ENCODE results near the gene TMEM212. TPM values are rescaled to one million over a fixed set of nuclear protein-coding genes. Genes with fewer than 3 reads are reported as not detected.

TMEM212 gene
- total RNA-seq, 6 experiments from 2014 or later, result not detected

DNA sequence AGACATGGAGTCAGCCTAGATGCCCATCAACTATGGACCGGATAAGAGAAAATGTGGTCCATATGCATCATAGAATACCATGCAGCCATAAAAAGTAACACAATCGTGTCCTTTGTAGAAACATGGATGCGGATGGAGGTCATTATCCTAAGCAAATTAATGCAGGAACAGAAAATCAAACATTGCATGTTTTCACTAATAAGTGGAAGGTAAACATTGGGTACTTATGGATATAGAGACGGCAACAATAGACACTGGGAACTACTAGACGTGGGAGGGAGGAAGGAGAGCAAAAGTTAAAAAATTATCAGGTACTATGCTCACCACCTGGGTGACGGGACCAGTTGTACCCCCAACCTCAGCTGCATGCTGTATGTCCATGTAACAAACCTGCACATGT lies 35.3 kb upstream of the TMEM212 start:
- Histone ChIP-seq H3K36me3 (no peaks in the 10 kb centered on the region), H3K27ac (no peak overlapping the region), H3K4me1 (peaks cover 0 to 25% (median 7%) of the 10 kb centered on the region in 4 donors), H3K4me3 (no peak overlapping the region), H3K9me3 (no peaks in the 10 kb centered on the region), H3K27me3 (no peaks in the 10 kb centered on the region)
- ATAC-seq, result no peak
- no peak for DNase-seq
- 93% methylated on average over 6 of the region's 6 CpGs for WGBS (ENCODE audit: insufficient coverage, low coverage, low lambda C conversion rate, missing lambda C conversion rate)
- TF ChIP-seq, protein P1, sequence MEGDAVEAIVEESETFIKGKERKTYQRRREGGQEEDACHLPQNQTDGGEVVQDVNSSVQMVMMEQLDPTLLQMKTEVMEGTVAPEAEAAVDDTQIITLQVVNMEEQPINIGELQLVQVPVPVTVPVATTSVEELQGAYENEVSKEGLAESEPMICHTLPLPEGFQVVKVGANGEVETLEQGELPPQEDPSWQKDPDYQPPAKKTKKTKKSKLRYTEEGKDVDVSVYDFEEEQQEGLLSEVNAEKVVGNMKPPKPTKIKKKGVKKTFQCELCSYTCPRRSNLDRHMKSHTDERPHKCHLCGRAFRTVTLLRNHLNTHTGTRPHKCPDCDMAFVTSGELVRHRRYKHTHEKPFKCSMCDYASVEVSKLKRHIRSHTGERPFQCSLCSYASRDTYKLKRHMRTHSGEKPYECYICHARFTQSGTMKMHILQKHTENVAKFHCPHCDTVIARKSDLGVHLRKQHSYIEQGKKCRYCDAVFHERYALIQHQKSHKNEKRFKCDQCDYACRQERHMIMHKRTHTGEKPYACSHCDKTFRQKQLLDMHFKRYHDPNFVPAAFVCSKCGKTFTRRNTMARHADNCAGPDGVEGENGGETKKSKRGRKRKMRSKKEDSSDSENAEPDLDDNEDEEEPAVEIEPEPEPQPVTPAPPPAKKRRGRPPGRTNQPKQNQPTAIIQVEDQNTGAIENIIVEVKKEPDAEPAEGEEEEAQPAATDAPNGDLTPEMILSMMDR (IDR thresholded peaks at IDR 0.05), result no peak
- TF ChIP-seq POLR2A (IDR thresholded peaks at IDR 0.05), result no peak
- intact Hi-C loops (cut with DNase I), result no loop called here

GRCh38 chr3:171809611-171809860 lies 33.6 kb upstream of the TMEM212 start:
- Histone ChIP-seq H3K27ac (peak overlapping the region; percentile 81 to 96 (median 92)), H3K4me3 (peak overlapping the region; percentile 65 to 78 (median 77)), H3K4me1 (peaks cover 0 to 25% (median 7%) of the 10 kb centered on the region in 4 donors), H3K27me3 (no peaks in the 10 kb centered on the region), H3K36me3 (no peaks in the 10 kb centered on the region), H3K9me3 (no peaks in the 10 kb centered on the region)
- TF ChIP-seq, protein P1 (IDR thresholded peaks at IDR 0.05), result no peak
- no peak for TF ChIP-seq POLR2A (IDR thresholded peaks at IDR 0.05)
- intact Hi-C loops (cut with DNase I), result no loop called here
- DNase-seq (no peak), ATAC-seq (peak; percentile 18 to 31 (median 28))
- WGBS (ENCODE audit: insufficient coverage, low coverage, low lambda C conversion rate, missing lambda C conversion rate), result 0% methylated on average over 7 of the region's 11 CpGs

GRCh38 chr3:171809861-171810628 lies 33.1 kb upstream of the TMEM212 start, which contains the start of gene PLD1:
Gene PLD1 (minus strand): TSS chr3:171810483. CDS start chr3:171738051, 72,432 bp downstream.
- WGBS (ENCODE audit: insufficient coverage, low coverage, low lambda C conversion rate, missing lambda C conversion rate), result no CpG with 5 or more reads among the region's 78 CpGs
- peaks cover 0 to 25% (median 7%) of the 10 kb centered on the region in 4 donors for H3K4me1 ChIP-seq
- TF ChIP-seq, protein P1 (IDR thresholded peaks at IDR 0.05), result peak in 1 of 4 donors; percentile 9
- peak; percentile 87 for TF ChIP-seq POLR2A (IDR thresholded peaks at IDR 0.05)
- H3K27me3 ChIP-seq, result no peaks in the 10 kb centered on the region
- peak; percentile 92 to 94 (median 92) for DNase-seq
- no peaks in the 10 kb centered on the region for H3K9me3 ChIP-seq
- ATAC-seq, result peak; percentile 79 to 97 (median 91)
- peak within 1 kb of the TSS; percentile 65 to 78 (median 77) for H3K4me3 ChIP-seq
- H3K27ac ChIP-seq, result peak within 1 kb of the TSS; percentile 81 to 96 (median 92)
- no peaks in the 10 kb centered on the region for H3K36me3 ChIP-seq
- intact Hi-C loops (cut with DNase I), result no loop called here

DNA sequence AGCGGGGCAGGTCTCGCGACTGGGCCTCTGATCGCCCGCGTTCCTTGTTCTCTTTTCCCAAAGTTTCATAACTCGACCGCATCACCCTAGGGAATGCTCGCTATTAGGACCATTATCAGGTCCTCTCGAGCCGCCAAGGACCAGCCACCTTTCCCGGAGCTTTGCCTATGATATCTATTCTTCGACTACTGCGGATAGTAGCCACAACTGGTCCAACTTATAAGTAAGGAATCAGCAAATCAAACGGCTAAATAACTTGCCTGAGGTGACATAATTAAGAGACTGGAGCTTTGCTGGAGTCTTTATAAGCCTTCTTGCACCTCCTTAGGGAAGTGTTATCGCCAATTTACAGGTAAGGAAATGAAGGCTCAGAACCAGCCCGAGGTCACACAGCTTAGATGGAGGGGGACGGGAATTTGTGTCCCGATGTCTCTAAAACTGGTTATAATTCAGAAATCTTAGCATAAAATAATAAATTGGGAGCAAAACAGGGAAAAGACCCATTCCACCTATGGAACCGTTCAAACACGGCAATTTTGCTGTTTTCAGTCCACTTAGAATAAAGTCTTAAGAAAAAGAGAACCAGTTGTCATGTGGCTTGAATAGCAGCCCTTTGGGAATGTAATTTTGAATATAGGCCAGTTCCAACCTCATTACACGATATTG lies 32.4 kb upstream of the TMEM212 start:
- peak overlapping the region; percentile 65 to 78 (median 77) for H3K4me3 ChIP-seq
- DNase-seq (no peak), ATAC-seq (no peak)
- intact Hi-C loops (cut with DNase I), result no loop called here
- H3K27ac ChIP-seq, result peak overlapping the region; percentile 81 to 96 (median 92)
- H3K4me1 ChIP-seq, result peaks cover 0 to 22% (median 6%) of the 10 kb centered on the region in 4 donors
- TF ChIP-seq, protein P1 (IDR thresholded peaks at IDR 0.05), result no peak
- peak; percentile 47 for TF ChIP-seq POLR2A (IDR thresholded peaks at IDR 0.05)
- H3K9me3 ChIP-seq, result no peaks in the 10 kb centered on the region
- WGBS (ENCODE audit: insufficient coverage, low coverage, low lambda C conversion rate, missing lambda C conversion rate), result 24% methylated on average over 18 of the region's 22 CpGs
- no peaks in the 10 kb centered on the region for H3K27me3 ChIP-seq
- no peaks in the 10 kb centered on the region for H3K36me3 ChIP-seq

Data from right lobe of liver (tissue), 6 donors.